Prostate gland (tissue), 2 donors: ENCODE measurements around the gene CELF2. TPM values are rescaled to one million over a fixed set of nuclear protein-coding genes. Genes with fewer than 3 reads are reported as not detected.

Source experiments
- DNase-seq: peaks from one replicate; pipeline ENCODE4 v3.0.0-alpha.2; 2019; ENCODE audit warnings: low spot score
- H3K27ac ChIP-seq, 2 donors: fragments of 200-600 bp; sonication (generic); 2 replicates each; pipeline ENCODE4 v1.5.1; 2017 to 2019
- H3K27me3 ChIP-seq: fragments of 200-600 bp; sonication (generic); replicated peaks from 2 replicates; pipeline ENCODE4 v1.5.1; 2019; ENCODE audit not compliant: insufficient read depth
- H3K36me3 ChIP-seq, 2 donors: fragments of 200-600 bp; sonication (generic); 1 replicate in 1 of 2; 2 replicates in 1 of 2; pipeline versions ENCODE4 v1.5.1 to v1.8.1; 2017 to 2019
- H3K4me1 ChIP-seq: fragments of 200-600 bp; sonication (generic); replicated peaks from 2 replicates; pipeline ENCODE4 v1.5.1; 2019
- H3K4me3 ChIP-seq, 2 donors: fragments of 200-600 bp; sonication (generic); 2 replicates each; pipeline ENCODE4 v1.5.1; 2017 to 2019
- H3K9me3 ChIP-seq: fragments of 200-600 bp; sonication (generic); 2 replicates; pipeline ENCODE4 v1.5.1; 2017
- CTCF ChIP-seq, 4 experiments: fragments of 200-600 bp in 2 of 4; fragments of 450-650 bp in 2 of 4; sonication (generic) in 2 of 4; IDR thresholded peaks; 1 replicate in 3 of 4; 2 replicates in 1 of 4; pipeline ENCODE4 v1.5.1; 2016 to 2019; ENCODE audit warnings: antibody characterized with exemption in 4 of 4, mild to moderate bottlenecking in 2 of 4, moderate library complexity in 2 of 4
- POLR2A ChIP-seq: fragments of 450-650 bp; IDR thresholded peaks from one replicate; pipeline ENCODE4 v1.6.1; 2016; ENCODE audit warnings: antibody characterized with exemption, mild to moderate bottlenecking
- POLR2AphosphoS5 ChIP-seq: sonication (generic); formaldehyde crosslinking; IDR thresholded peaks from one replicate; pipeline ENCODE4 v1.6.1; 2017; ENCODE audit warnings: antibody characterized with exemption
- WGBS: methylation state at CpG from one replicate; pipeline ENCODE4 v1.1.5; 2018; 5-methylcytosine and 5-hydroxymethylcytosine counted together
- intact Hi-C: fragments of 100-400 bp; cut with DNase I; formaldehyde crosslinking; loops from one replicate; pipeline ENCODE4 v1.14.2; 2022
- total RNA-seq, 2 donors: library from RNA; depleted of rRNA; stranded (reverse); fragments of >200 nt; gene quantifications; one replicate each; pipeline ENCODE4 v1.1.0, GENCODE V29; 2016

Gene CELF2
- total RNA-seq, 2 donors from 2014 or later: 19.2 to 43.2 TPM

- H3K27ac ChIP-seq: no peak overlapping the region
- no peaks in the 10 kb centered on the region for H3K36me3 ChIP-seq
- no peak overlapping the region for H3K4me3 ChIP-seq
- no peaks in the 10 kb centered on the region for H3K9me3 ChIP-seq
- no peaks in the 10 kb centered on the region for H3K4me1 ChIP-seq
- no peak for DNase-seq
- 89% methylated on average over 2 of the region's 2 CpGs for WGBS
- TF ChIP-seq POLR2AphosphoS5 (no peak), POLR2A (no peak), CTCF (IDR thresholded peaks at IDR 0.05) (no peak)
- no peaks in the 10 kb centered on the region for H3K27me3 ChIP-seq
- intact Hi-C loops: no loop called here
Measured at GRCh38 chr10:11105676-11106004, 88.0 kb downstream of the CELF2 start.

DNA sequence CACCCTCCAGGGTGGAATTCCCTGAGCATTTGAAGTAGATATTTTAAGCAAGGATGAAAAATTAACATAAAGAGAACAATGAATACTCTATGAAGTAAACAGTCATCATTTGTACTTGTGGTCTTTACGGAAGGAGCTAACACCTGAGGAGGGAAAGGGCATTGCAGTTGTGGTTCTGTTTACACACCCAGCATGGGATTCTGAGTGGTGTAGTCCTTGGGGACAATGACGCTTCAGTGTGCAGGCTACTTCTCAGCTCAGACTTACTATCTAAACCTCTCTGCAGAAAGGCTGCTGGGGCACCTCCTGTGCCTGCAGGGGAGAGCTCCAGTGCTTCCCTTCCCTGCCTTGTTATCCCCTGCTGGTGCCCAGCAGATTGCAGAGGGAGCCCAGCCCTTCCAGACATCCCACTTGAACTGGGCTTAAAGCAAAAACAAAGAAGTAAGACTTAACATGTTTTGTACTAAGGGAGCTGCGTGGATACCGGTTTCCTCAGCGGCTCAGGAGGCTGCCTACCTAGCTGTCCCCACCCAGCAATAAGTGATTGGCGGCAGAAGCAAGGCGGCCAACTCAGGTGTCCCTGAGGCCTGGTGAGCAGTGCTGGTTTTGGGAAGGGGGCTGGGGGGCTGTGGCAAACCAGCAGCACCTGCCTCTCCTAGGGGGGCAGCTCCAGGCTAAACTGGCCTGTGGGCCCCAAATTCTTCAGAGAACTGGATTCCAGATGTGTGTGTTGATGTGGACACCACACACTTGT is 89.1 kb downstream of the CELF2 start:
- no peak for DNase-seq
- no peak overlapping the region for H3K27ac ChIP-seq
- H3K27me3 ChIP-seq: no peaks in the 10 kb centered on the region
- H3K9me3 ChIP-seq: no peaks in the 10 kb centered on the region
- TF ChIP-seq POLR2AphosphoS5 (no peak), POLR2A (no peak), CTCF (IDR thresholded peaks at IDR 0.05) (no peak)
- H3K36me3 ChIP-seq: no peaks in the 10 kb centered on the region
- no peaks in the 10 kb centered on the region for H3K4me1 ChIP-seq
- 88% methylated on average over 7 of the region's 7 CpGs for WGBS
- intact Hi-C loops: no loop called here
- H3K4me3 ChIP-seq: no peak overlapping the region

DNA sequence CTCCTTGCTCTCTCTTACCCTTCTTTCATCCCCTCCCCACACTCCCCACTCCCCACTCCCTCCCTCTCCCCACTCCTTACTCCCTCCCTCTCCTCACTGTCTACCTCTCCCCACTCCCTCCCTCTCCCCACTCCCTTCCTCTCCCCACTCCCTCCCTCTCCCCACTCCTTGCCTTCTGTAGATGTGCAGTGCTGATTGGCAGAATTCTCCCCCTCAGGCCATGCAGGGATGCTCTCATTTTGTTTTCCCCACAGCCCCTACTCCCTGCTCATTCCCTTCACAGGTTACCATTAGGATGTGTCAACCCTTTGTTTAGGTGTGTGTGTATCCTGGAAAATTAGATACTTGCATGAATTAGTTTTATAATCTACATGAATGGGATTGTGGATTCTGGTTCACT is 90.3 kb downstream of the CELF2 start:
- intact Hi-C loops: no loop called here
- Histone ChIP-seq H3K36me3 (no peaks in the 10 kb centered on the region), H3K4me1 (no peaks in the 10 kb centered on the region), H3K9me3 (no peaks in the 10 kb centered on the region), H3K27me3 (no peaks in the 10 kb centered on the region), H3K4me3 (no peak overlapping the region), H3K27ac (no peak overlapping the region)
- TF ChIP-seq POLR2A: no peak
- TF ChIP-seq POLR2AphosphoS5: no peak
- no peak for TF ChIP-seq CTCF (IDR thresholded peaks at IDR 0.05)
- no peak for DNase-seq

GRCh38 chr10:11108356-11108755 is 90.7 kb downstream of the CELF2 start:
- H3K4me1 ChIP-seq: no peaks in the 10 kb centered on the region
- WGBS: 76% methylated on average over 5 of the region's 5 CpGs
- H3K27ac ChIP-seq: no peak overlapping the region

More at GRCh38 chr10:11108356-11108755, 90.7 kb downstream of the CELF2 start:
- DNase-seq: no peak
- H3K9me3 ChIP-seq: no peaks in the 10 kb centered on the region
- intact Hi-C loops: no loop called here
- H3K36me3 ChIP-seq: no peaks in the 10 kb centered on the region
- no peak for TF ChIP-seq POLR2A
- TF ChIP-seq POLR2AphosphoS5: no peak
- TF ChIP-seq CTCF (IDR thresholded peaks at IDR 0.05): no peak
- H3K27me3 ChIP-seq: no peaks in the 10 kb centered on the region
- H3K4me3 ChIP-seq: no peak overlapping the region
